ENCODE results near the gene RASL12.
A peak's percentile ranks its signal among the peaks of the same experiment; 100 is the strongest.

The RASL12 gene

GRCh38 chr15:65056106-65056505, 11.7 kb downstream of the RASL12 start:
- no peak for DNase-seq (ENCODE audit: low spot score)

- DNase-seq (ENCODE audit: low spot score): no peak
Measured at GRCh38 chr15:65055201-65055870, 12.5 kb downstream of the RASL12 start.

- DNase-seq (ENCODE audit: low spot score): peak; percentile 82
Measured at GRCh38 chr15:65054333-65055200, 13.2 kb downstream of the RASL12 start.

GRCh38 chr15:65052956-65053355, 14.8 kb downstream of the RASL12 start:
- no peak for DNase-seq (ENCODE audit: low spot score)

GRCh38 chr15:65051266-65051665, 16.5 kb downstream of the RASL12 start:
- no peak for DNase-seq (ENCODE audit: low spot score)

GRCh38 chr15:65050270-65050669, 17.5 kb downstream of the RASL12 start:
- DNase-seq (ENCODE audit: low spot score): no peak

- peak; percentile 86 for DNase-seq (ENCODE audit: low spot score)
Measured at GRCh38 chr15:65049418-65049840, 18.4 kb downstream of the RASL12 start.

- DNase-seq (ENCODE audit: low spot score): no peak
Measured at GRCh38 chr15:65048241-65048640, 19.6 kb downstream of the RASL12 start.

GRCh38 chr15:65044724-65045481, 22.9 kb downstream of the RASL12 start, which contains the start of gene SLC51B:
SLC51B (plus strand) TSS chr15:65045387; CDS start chr15:65050005, 4,618 bp downstream.
- DNase-seq (ENCODE audit: low spot score): peak; percentile 28

- peak; percentile 14 for DNase-seq (ENCODE audit: low spot score)
Measured at GRCh38 chr15:65044218-65044617, 23.6 kb downstream of the RASL12 start.

- peak; percentile 47 for DNase-seq (ENCODE audit: low spot score)
Measured at GRCh38 chr15:65042776-65043327, 24.9 kb downstream of the RASL12 start.

GRCh38 chr15:65041787-65042186, 26.0 kb downstream of the RASL12 start:
- DNase-seq (ENCODE audit: low spot score): no peak

GRCh38 chr15:65040461-65040860, 27.3 kb downstream of the RASL12 start:
- no peak for DNase-seq (ENCODE audit: low spot score)

GRCh38 chr15:65038836-65039235, 29.0 kb downstream of the RASL12 start:
- DNase-seq (ENCODE audit: low spot score): no peak

GRCh38 chr15:65038428-65038827, 29.4 kb downstream of the RASL12 start:
- no peak for DNase-seq (ENCODE audit: low spot score)

- no peak for DNase-seq (ENCODE audit: low spot score)
Measured at GRCh38 chr15:65037309-65037708, 30.5 kb downstream of the RASL12 start.

GRCh38 chr15:65034719-65035118, 33.1 kb downstream of the RASL12 start:
- no peak for DNase-seq (ENCODE audit: low spot score)

- DNase-seq (ENCODE audit: low spot score): no peak
Measured at GRCh38 chr15:65033659-65034269, 34.0 kb downstream of the RASL12 start.

- DNase-seq (ENCODE audit: low spot score): no peak
Measured at GRCh38 chr15:65032801-65033537, 34.8 kb downstream of the RASL12 start.

- DNase-seq (ENCODE audit: low spot score): no peak
Measured at GRCh38 chr15:65029736-65030208, 38.0 kb downstream of the RASL12 start.
